Panc1 (cell line): ENCODE results near the gene TRIM16.
"Not testable (repeated sequence)": the region's sequence is repeated elsewhere in the genome, so short reads cannot be mapped to it uniquely, and the experiment has no call there.

Experiments
- POLR2AphosphoS5 ChIP-seq: IDR thresholded peaks from 2 replicates; pipeline ENCODE4 v1.6.1; 2012; ENCODE audit warnings: mild to moderate bottlenecking, low read depth, low read length, moderate library complexity
- TF ChIP-seq, protein P1 (sequence below): fragments of 450-650 bp; IDR thresholded peaks from 2 replicates; pipeline ENCODE4 v1.5.1; 2017; ENCODE audit warnings: mild to moderate bottlenecking

DNA sequence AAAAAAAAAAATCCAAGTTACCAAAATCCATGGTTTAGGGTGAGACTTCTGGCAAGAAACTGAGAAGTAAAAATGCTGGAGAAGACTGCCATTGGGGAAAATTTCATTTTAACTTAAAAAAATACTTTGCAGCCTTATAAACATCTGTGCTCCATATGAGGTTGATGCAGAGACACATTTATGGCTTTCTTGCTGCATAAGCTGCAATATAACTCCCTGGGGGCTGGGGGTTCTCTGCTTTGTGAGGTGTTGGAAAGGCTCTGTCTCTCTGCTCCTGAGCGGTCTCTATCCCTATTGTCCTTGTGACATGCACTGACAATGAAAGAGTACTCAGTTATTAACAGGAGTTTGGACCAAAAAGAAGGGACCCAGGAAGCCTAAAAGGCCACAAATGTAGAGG is 71.0 kb downstream of the TRIM16 start:
- TF ChIP-seq, protein P1, sequence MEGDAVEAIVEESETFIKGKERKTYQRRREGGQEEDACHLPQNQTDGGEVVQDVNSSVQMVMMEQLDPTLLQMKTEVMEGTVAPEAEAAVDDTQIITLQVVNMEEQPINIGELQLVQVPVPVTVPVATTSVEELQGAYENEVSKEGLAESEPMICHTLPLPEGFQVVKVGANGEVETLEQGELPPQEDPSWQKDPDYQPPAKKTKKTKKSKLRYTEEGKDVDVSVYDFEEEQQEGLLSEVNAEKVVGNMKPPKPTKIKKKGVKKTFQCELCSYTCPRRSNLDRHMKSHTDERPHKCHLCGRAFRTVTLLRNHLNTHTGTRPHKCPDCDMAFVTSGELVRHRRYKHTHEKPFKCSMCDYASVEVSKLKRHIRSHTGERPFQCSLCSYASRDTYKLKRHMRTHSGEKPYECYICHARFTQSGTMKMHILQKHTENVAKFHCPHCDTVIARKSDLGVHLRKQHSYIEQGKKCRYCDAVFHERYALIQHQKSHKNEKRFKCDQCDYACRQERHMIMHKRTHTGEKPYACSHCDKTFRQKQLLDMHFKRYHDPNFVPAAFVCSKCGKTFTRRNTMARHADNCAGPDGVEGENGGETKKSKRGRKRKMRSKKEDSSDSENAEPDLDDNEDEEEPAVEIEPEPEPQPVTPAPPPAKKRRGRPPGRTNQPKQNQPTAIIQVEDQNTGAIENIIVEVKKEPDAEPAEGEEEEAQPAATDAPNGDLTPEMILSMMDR, result not testable (repeated sequence)
- not testable (repeated sequence) for TF ChIP-seq POLR2AphosphoS5
